Measurements from ENCODE around the gene ROR1.

Gene ROR1

GRCh38 chr1:63836830-63837229 is 63.0 kb downstream of the ROR1 start:
- TF ChIP-seq JUND (IDR thresholded peaks at IDR 0.05; ENCODE audit: low read depth) = no peak
- no peak for DNase-seq (ENCODE audit: low read depth in 1 of 2, low spot score in 1 of 2)
- in situ Hi-C loops (cut with HindIII; ENCODE audit: low pct_unique_long_range_greater_than_20kb, low sequenced_read_pairs) = no loop called here

- TF ChIP-seq JUND (IDR thresholded peaks at IDR 0.05; ENCODE audit: low read depth) = no peak
- in situ Hi-C loops (cut with HindIII; ENCODE audit: low pct_unique_long_range_greater_than_20kb, low sequenced_read_pairs) = no loop called here
- DNase-seq (ENCODE audit: low read depth in 1 of 2, low spot score in 1 of 2) = no peak
Observed at GRCh38 chr1:63843010-63843409, 69.2 kb downstream of the ROR1 start.

- in situ Hi-C loops (cut with HindIII; ENCODE audit: low pct_unique_long_range_greater_than_20kb, low sequenced_read_pairs) = no loop called here
- no peak for DNase-seq (ENCODE audit: low read depth in 1 of 2, low spot score in 1 of 2)
- TF ChIP-seq JUND (IDR thresholded peaks at IDR 0.05; ENCODE audit: low read depth) = no peak
Observed at GRCh38 chr1:63843884-63844283, 70.1 kb downstream of the ROR1 start.

GRCh38 chr1:63845346-63845745 is 71.5 kb downstream of the ROR1 start:
- DNase-seq (ENCODE audit: low read depth in 1 of 2, low spot score in 1 of 2) = no peak
- in situ Hi-C loops (cut with HindIII; ENCODE audit: low pct_unique_long_range_greater_than_20kb, low sequenced_read_pairs) = no loop called here
- no peak for TF ChIP-seq JUND (IDR thresholded peaks at IDR 0.05; ENCODE audit: low read depth)

- peak in 1 of 2 experiments; percentile 32 for DNase-seq (ENCODE audit: low read depth in 1 of 2, low spot score in 1 of 2)
- in situ Hi-C loops (cut with HindIII; ENCODE audit: low pct_unique_long_range_greater_than_20kb, low sequenced_read_pairs) = no loop called here
- TF ChIP-seq JUND (IDR thresholded peaks at IDR 0.05; ENCODE audit: low read depth) = no peak
Observed at GRCh38 chr1:63847308-63847910, 73.6 kb downstream of the ROR1 start.

- in situ Hi-C loops (cut with HindIII; ENCODE audit: low pct_unique_long_range_greater_than_20kb, low sequenced_read_pairs) = no loop called here
- TF ChIP-seq JUND (IDR thresholded peaks at IDR 0.05; ENCODE audit: low read depth) = no peak
- DNase-seq (ENCODE audit: low read depth in 1 of 2, low spot score in 1 of 2) = no peak
Observed at GRCh38 chr1:63848733-63849132, 74.9 kb downstream of the ROR1 start.

GRCh38 chr1:63849149-63849548 is 75.3 kb downstream of the ROR1 start:
- TF ChIP-seq JUND (IDR thresholded peaks at IDR 0.05; ENCODE audit: low read depth) = no peak
- in situ Hi-C loops (cut with HindIII; ENCODE audit: low pct_unique_long_range_greater_than_20kb, low sequenced_read_pairs) = no loop called here
- no peak for DNase-seq (ENCODE audit: low read depth in 1 of 2, low spot score in 1 of 2)

GRCh38 chr1:63854091-63854490 is 80.3 kb downstream of the ROR1 start:
- no peak for TF ChIP-seq JUND (IDR thresholded peaks at IDR 0.05; ENCODE audit: low read depth)
- no peak for DNase-seq (ENCODE audit: low read depth in 1 of 2, low spot score in 1 of 2)
- in situ Hi-C loops (cut with HindIII; ENCODE audit: low pct_unique_long_range_greater_than_20kb, low sequenced_read_pairs) = no loop called here

GRCh38 chr1:63855942-63856341 is 82.1 kb downstream of the ROR1 start:
- DNase-seq (ENCODE audit: low read depth in 1 of 2, low spot score in 1 of 2) = no peak
- in situ Hi-C loops (cut with HindIII; ENCODE audit: low pct_unique_long_range_greater_than_20kb, low sequenced_read_pairs) = no loop called here
- TF ChIP-seq JUND (IDR thresholded peaks at IDR 0.05; ENCODE audit: low read depth) = no peak

GRCh38 chr1:63856924-63857323 is 83.1 kb downstream of the ROR1 start:
- in situ Hi-C loops (cut with HindIII; ENCODE audit: low pct_unique_long_range_greater_than_20kb, low sequenced_read_pairs) = no loop called here
- DNase-seq (ENCODE audit: low read depth in 1 of 2, low spot score in 1 of 2) = no peak
- TF ChIP-seq JUND (IDR thresholded peaks at IDR 0.05; ENCODE audit: low read depth) = no peak

GRCh38 chr1:63857478-63857877 is 83.7 kb downstream of the ROR1 start:
- in situ Hi-C loops (cut with HindIII; ENCODE audit: low pct_unique_long_range_greater_than_20kb, low sequenced_read_pairs) = no loop called here
- TF ChIP-seq JUND (IDR thresholded peaks at IDR 0.05; ENCODE audit: low read depth) = no peak

GRCh38 chr1:63858153-63858552 is 84.3 kb downstream of the ROR1 start:
- no peak for DNase-seq (ENCODE audit: low read depth in 1 of 2, low spot score in 1 of 2)
- in situ Hi-C loops (cut with HindIII; ENCODE audit: low pct_unique_long_range_greater_than_20kb, low sequenced_read_pairs) = no loop called here
- TF ChIP-seq JUND (IDR thresholded peaks at IDR 0.05; ENCODE audit: low read depth) = no peak

More at GRCh38 chr1:63857478-63857877, 83.7 kb downstream of the ROR1 start:
- DNase-seq (ENCODE audit: low read depth in 1 of 2, low spot score in 1 of 2) = no peak

GRCh38 chr1:63859480-63860275 is 85.9 kb downstream of the ROR1 start:
- no peak for DNase-seq (ENCODE audit: low read depth in 1 of 2, low spot score in 1 of 2)
- TF ChIP-seq JUND (IDR thresholded peaks at IDR 0.05; ENCODE audit: low read depth) = no peak
- in situ Hi-C loops (cut with HindIII; ENCODE audit: low pct_unique_long_range_greater_than_20kb, low sequenced_read_pairs) = no loop called here
